A673 (cell line): Measurements from ENCODE around the gene AZIN2. TPM values are rescaled to one million over a fixed set of nuclear protein-coding genes. Genes with fewer than 3 reads are reported as not detected.

Source experiments
- BruUV-seq: library from RNA; stranded (reverse); fragments of 400-500 nt; replicated peaks from 2 replicates; lab custom pipeline; 2021; lab: Mats Ljungman, UMichigan
- CTCF ChIA-PET: fragments of 300-600 bp; sonication (Branson Sonifier 250); formaldehyde crosslinking; loops from one replicate; lab custom pipeline; 2022; ENCODE audit warnings: antibody characterized with exemption; lab: Charles Lee
- POLR2A ChIA-PET: fragments of 300-600 bp; sonication (Branson Sonifier 250); formaldehyde crosslinking; loops from one replicate; lab custom pipeline; 2022; ENCODE audit warnings: antibody characterized with exemption; ENCODE audit not compliant: low non-redundant PET; lab: Charles Lee
- DNase-seq: peaks from one replicate; pipeline ENCODE4 v3.0.0-alpha.2; 2015; ENCODE audit warnings: low spot score
- H3K27ac ChIP-seq: fragments of 200-600 bp; sonication (generic); 2 replicates; pipeline ENCODE4 v1.5.1; 2016; ENCODE audit warnings: mixed run types, low read depth, mild to moderate bottlenecking, mixed read lengths, antibody characterized with exemption, low read length; ENCODE audit not compliant: poor library complexity, severe bottlenecking
- H3K27me3 ChIP-seq: fragments of 200-600 bp; sonication (generic); replicated peaks from 2 replicates; pipeline ENCODE4 v1.6.1; 2017; ENCODE audit warnings: mixed run types, low read depth, mild to moderate bottlenecking, mixed read lengths, antibody characterized with exemption, low read length; ENCODE audit not compliant: insufficient read depth, poor library complexity
- H3K36me3 ChIP-seq: fragments of 200-600 bp; sonication (generic); 2 replicates; pipeline ENCODE4 v1.6.1; 2016; ENCODE audit warnings: mixed run types, mild to moderate bottlenecking, mixed read lengths, antibody characterized with exemption, low read length; ENCODE audit not compliant: insufficient read depth, poor library complexity, severe bottlenecking
- H3K4me1 ChIP-seq: fragments of 200-600 bp; sonication (generic); 2 replicates; pipeline ENCODE4 v1.6.1; 2017; ENCODE audit warnings: mixed run types, mild to moderate bottlenecking, mixed read lengths, antibody characterized with exemption, low read length; ENCODE audit not compliant: insufficient read depth, poor library complexity, severe bottlenecking
- H3K4me3 ChIP-seq: fragments of 200-600 bp; sonication (generic); 2 replicates; pipeline ENCODE4 v1.5.1; 2016; ENCODE audit warnings: low read depth, mixed run types, mild to moderate bottlenecking, mixed read lengths, low read length; ENCODE audit not compliant: poor library complexity, severe bottlenecking
- H3K9me3 ChIP-seq: fragments of 200-600 bp; sonication (generic); 2 replicates; pipeline ENCODE4 v1.6.1; 2016; ENCODE audit warnings: mixed run types, low read depth, mild to moderate bottlenecking, mixed read lengths, antibody characterized with exemption, low read length; ENCODE audit not compliant: poor library complexity, severe bottlenecking
- EZH2 ChIP-seq: fragments of 200-600 bp; sonication (generic); IDR thresholded peaks from 2 replicates; pipeline ENCODE4 v1.6.1; 2017; ENCODE audit warnings: borderline replicate concordance, low read depth, mild to moderate bottlenecking, mixed read lengths, antibody characterized with exemption, low read length; ENCODE audit not compliant: poor library complexity, severe bottlenecking
- intact Hi-C: fragments of 100-400 bp; cut with micrococcal nuclease; formaldehyde crosslinking; loops from one replicate; pipeline ENCODE4 v1.10.0; 2022; ENCODE audit not compliant: unreplicated experiment
- total RNA-seq: library from RNA; stranded (reverse); gene quantifications from 2 replicates; pipeline ENCODE4 v1.2.3, GENCODE V29; 2021
- TF ChIP-seq, protein P1 (sequence below): fragments of 300-800, 200-600 bp; sonication (generic); conservative IDR thresholded peaks from 2 replicates; pipeline ENCODE4 v1.5.1; 2017; ENCODE audit warnings: low read depth, mild to moderate bottlenecking, antibody characterized with exemption, low read length, moderate library complexity, mixed read lengths

AZIN2 gene
- total RNA-seq, 1 experiment from 2014 or later: 4.6 TPM

DNA sequence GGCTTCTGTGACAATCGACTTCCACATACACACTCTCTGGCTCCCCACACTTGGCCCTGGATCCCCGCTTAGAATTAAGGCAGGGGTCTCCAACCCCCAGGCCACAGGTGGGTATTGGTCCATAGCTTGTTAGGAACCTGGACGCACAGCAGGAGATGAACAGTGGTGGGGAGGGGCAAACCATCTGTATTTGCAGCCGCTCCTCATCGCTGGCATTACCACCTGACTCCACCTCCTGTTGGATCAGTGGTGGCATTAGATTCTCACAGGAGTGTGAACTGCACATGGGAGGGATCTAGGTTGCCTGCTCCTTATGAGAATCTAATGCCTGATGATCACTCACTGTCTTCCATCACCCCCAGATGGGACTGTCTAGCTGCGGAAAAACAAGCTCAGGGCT is 84.9 kb downstream of the AZIN2 start:
- CTCF ChIA-PET: no interaction called here

DNA sequence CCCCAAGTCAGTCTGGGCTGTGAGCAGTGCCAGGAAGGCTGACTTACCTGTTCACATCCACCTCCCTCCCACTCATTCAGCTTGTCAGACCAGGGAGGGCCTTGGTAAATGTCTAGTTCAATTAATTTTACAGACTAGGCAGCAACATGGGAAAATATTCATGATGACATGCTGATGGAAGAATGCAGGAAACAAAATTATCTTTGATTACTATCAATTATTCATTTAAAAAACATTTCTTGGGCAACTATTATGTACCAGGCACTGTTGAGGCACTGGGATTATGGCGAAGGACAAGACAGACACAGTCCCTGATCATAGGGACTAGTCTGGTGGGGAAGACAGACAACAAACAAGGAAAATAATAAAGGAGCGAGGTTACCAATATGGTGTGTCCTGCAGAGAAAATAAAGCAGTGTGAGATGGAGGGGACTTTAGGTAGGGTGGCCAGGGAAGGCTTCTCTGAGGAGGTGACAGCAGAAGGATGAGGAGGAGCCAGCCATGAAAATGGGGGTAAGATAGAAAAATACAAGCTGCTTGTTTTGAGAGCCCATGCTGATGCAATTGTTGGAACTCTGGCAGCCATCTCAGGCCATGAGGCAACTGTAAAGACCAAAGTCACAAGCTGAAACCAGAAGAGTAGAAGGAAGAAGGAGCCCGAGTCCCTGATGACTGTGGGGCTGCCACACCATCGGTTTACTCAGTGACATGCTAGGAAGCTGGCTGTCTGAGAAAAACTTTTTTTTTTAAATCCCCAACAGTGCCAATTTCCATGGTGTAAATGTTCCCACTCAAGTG is 86.9 kb downstream of the AZIN2 start:
- no peaks in the 10 kb centered on the region for H3K9me3 ChIP-seq
- ChIA-PET CTCF (interaction anchor here (0.7 kb wide), 1 partner anchor 254 kb away, joined by 3 read pairs; no protein-coding TSS in a partner anchor), POLR2A (no interaction called here)
- H3K36me3 ChIP-seq: no peaks in the 10 kb centered on the region
- H3K4me3 ChIP-seq: no peak overlapping the region
- no TSS peak for BruUV-seq
- H3K27me3 ChIP-seq: no peaks in the 10 kb centered on the region
- no peak overlapping the region for H3K27ac ChIP-seq
- intact Hi-C loops: no loop called here
- no peaks in the 10 kb centered on the region for H3K4me1 ChIP-seq
- TF ChIP-seq, protein P1, sequence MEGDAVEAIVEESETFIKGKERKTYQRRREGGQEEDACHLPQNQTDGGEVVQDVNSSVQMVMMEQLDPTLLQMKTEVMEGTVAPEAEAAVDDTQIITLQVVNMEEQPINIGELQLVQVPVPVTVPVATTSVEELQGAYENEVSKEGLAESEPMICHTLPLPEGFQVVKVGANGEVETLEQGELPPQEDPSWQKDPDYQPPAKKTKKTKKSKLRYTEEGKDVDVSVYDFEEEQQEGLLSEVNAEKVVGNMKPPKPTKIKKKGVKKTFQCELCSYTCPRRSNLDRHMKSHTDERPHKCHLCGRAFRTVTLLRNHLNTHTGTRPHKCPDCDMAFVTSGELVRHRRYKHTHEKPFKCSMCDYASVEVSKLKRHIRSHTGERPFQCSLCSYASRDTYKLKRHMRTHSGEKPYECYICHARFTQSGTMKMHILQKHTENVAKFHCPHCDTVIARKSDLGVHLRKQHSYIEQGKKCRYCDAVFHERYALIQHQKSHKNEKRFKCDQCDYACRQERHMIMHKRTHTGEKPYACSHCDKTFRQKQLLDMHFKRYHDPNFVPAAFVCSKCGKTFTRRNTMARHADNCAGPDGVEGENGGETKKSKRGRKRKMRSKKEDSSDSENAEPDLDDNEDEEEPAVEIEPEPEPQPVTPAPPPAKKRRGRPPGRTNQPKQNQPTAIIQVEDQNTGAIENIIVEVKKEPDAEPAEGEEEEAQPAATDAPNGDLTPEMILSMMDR: no peak
- no peak for TF ChIP-seq EZH2
- no peak for DNase-seq

More for the DNA sequence above, 84.9 kb downstream of the AZIN2 start:
- TF ChIP-seq, protein P1: no peak
- no peak for TF ChIP-seq EZH2
- no peak for DNase-seq
- H3K4me3 ChIP-seq: no peak overlapping the region
- H3K27ac ChIP-seq: no peak overlapping the region
- POLR2A ChIA-PET: no interaction called here
- H3K27me3 ChIP-seq: no peaks in the 10 kb centered on the region
- no peaks in the 10 kb centered on the region for H3K36me3 ChIP-seq
- BruUV-seq: no TSS peak
- H3K9me3 ChIP-seq: no peaks in the 10 kb centered on the region
- peaks cover 10% of the 10 kb centered on the region for H3K4me1 ChIP-seq
- intact Hi-C loops: no loop called here

DNA sequence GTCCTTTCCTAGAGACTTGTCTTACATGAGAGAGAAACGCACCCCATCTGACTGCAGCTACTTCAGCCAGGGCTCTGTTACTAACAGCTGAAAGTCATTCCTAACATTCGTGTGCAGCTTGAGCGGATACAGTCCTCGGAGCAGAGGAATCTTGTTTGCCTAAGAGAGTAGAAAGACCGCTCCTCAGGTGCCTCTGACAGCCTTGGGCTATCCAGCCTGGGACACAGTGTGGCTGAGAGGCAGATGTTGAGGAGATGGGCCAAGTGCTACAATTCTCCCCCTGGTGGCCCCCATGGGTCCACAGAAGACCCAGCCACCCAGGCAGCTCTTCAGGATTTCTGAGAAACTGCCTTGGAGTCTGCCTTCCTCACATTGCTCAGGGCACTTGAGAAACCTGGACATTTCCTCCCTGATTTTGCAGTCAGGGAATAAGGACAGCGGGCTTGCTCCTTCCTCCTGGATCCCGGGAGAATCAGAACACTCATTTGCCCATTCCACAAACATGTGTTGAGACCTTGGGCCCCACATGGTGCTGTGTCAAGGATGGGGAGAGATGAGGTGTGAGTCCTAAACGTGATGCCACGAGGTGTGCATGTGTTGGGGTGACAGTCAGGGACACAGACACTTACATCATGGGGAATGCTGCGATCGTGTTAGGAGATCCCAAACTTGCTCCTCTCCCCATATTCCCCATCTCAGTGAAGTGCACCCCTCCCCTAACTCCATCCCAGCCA is 87.8 kb downstream of the AZIN2 start:
- intact Hi-C loops: no loop called here
- TF ChIP-seq, protein P1: no peak
- TF ChIP-seq EZH2: no peak
- DNase-seq: no peak
- H3K36me3 ChIP-seq: no peaks in the 10 kb centered on the region
- CTCF ChIA-PET: interaction anchor here (0.7 to 1.0 kb wide), 2 partner anchors 42 to 255 kb away, joined by 3 read pairs; no protein-coding TSS in a partner anchor
- POLR2A ChIA-PET: no interaction called here
- H3K4me1 ChIP-seq: no peaks in the 10 kb centered on the region
- H3K9me3 ChIP-seq: no peaks in the 10 kb centered on the region
- H3K4me3 ChIP-seq: no peak overlapping the region
- BruUV-seq: no TSS peak
- no peak overlapping the region for H3K27ac ChIP-seq
- no peaks in the 10 kb centered on the region for H3K27me3 ChIP-seq
